AG04449 (cell line): ENCODE results near the gene PSAP.

Source experiments
- CTCF ChIA-PET: fragments of 350-600 bp; formaldehyde crosslinking; extraction: SDS; loops from one replicate; lab custom pipeline; 2021; ENCODE audit warnings: antibody characterized with exemption; lab: Yijun Ruan, JAX
- POLR2A ChIA-PET: fragments of 400-600, 350-600 bp; formaldehyde crosslinking; extraction: SDS; loops from one replicate; lab custom pipeline; 2020; ENCODE audit warnings: antibody characterized with exemption, inconsistent platforms; lab: Yijun Ruan, JAX
- DNase-seq: peaks from one replicate; pipeline ENCODE4 v3.0.0-alpha.2; 2010; ENCODE audit warnings: low read depth, low spot score
- H3K4me3 ChIP-seq: 2 replicates; pipeline ENCODE4 v1.5.1; 2011; ENCODE audit warnings: low read depth, mild to moderate bottlenecking, control low read depth, low read length
- TF ChIP-seq, protein P1 (sequence below): IDR thresholded peaks from one replicate; pipeline ENCODE4 v1.5.1; 2011; ENCODE audit warnings: mild to moderate bottlenecking, moderate library complexity, low read length, control low read depth, inconsistent platforms; ENCODE audit not compliant: insufficient read depth; ENCODE audit errors: missing control alignments

PSAP gene

DNA sequence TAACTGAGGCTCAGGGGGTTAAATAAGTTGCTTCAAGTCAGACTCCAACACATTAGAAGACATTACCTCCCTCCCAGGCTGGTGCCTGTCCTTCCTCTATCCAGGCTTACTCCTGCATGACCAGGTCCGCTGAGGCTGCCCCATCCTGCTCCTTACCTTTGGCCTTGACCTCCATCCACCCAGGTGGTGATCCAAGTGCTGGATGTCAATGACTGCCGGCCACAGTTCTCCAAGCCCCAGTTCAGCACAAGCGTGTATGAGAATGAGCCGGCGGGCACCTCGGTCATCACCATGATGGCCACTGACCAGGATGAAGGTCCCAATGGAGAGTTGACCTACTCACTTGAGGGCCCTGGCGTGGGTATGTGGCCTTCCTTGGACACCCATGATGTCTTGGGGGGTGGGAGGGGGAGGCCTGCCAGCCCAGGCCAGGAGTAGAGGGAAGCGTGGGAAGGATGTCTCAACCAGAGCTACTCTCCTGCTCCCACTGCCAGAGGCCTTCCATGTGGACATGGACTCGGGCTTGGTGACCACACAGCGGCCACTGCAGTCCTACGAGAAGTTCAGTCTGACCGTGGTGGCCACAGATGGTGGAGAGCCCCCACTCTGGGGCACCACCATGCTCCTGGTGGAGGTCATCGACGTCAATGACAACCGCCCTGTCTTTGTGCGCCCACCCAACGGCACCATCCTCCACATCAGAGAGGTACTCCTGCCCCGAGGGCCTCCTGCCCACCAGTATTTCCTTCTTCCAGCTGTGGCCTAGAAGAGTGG, 48.1 kb downstream of the PSAP start:
- POLR2A ChIA-PET, result no interaction called here
- TF ChIP-seq, protein P1, sequence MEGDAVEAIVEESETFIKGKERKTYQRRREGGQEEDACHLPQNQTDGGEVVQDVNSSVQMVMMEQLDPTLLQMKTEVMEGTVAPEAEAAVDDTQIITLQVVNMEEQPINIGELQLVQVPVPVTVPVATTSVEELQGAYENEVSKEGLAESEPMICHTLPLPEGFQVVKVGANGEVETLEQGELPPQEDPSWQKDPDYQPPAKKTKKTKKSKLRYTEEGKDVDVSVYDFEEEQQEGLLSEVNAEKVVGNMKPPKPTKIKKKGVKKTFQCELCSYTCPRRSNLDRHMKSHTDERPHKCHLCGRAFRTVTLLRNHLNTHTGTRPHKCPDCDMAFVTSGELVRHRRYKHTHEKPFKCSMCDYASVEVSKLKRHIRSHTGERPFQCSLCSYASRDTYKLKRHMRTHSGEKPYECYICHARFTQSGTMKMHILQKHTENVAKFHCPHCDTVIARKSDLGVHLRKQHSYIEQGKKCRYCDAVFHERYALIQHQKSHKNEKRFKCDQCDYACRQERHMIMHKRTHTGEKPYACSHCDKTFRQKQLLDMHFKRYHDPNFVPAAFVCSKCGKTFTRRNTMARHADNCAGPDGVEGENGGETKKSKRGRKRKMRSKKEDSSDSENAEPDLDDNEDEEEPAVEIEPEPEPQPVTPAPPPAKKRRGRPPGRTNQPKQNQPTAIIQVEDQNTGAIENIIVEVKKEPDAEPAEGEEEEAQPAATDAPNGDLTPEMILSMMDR, result no peak
- no peak overlapping the region for H3K4me3 ChIP-seq
- DNase-seq, result no peak
- CTCF ChIA-PET, result interaction anchor here (1.8 kb wide), 1 partner anchor 10 kb away, joined by 9 read pairs; no protein-coding TSS in a partner anchor

DNA sequence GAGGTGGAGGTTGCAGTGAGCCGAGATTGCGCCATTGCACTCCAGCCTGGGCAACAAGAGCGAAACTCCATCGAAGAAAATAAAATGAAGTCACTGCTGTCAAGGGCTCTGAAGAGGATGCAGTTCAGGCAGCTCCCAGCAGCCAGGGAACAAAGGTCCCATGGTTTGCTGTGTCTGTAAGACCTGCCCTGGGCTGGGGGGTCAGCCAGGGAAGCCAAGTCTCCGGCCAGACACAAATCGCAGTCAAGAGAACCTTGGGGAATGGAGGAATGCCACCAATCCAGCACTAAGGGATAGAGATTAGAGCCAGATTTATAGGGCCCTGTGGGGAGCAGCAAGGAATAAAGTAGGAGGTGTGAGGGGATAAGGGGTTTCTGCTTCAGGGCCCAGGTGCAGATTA, 48.8 kb downstream of the PSAP start:
- ChIA-PET CTCF (no interaction called here), POLR2A (no interaction called here)
- TF ChIP-seq, protein P1, result no peak
- H3K4me3 ChIP-seq, result no peak overlapping the region
- no peak for DNase-seq

DNA sequence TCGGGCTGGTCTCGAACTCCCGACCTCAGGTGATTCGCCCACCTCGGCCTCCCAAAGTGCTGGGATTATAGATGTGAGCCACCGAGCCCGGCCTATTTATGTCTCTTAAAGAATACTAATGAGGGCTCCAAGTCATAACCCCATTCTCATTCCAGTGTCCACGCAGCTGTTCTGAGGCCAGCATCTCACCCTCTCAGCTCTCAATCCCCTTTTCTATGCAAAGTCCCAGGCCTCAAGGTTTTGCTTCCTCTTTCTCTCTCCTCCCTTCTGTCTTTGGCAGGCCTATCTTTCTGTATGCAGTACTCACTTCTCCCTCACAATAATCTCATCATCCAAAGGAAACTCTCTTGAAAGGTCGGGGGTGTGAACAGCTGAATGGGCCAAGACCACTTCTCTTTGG, 49.7 kb downstream of the PSAP start:
- DNase-seq, result no peak
- no peak overlapping the region for H3K4me3 ChIP-seq
- TF ChIP-seq, protein P1, result no peak
- ChIA-PET POLR2A (no interaction called here), CTCF (interaction anchor here (1.6 kb wide), 1 partner anchor 28 kb away, joined by 4 read pairs; the partner anchor contains the start of gene VSIR)

DNA sequence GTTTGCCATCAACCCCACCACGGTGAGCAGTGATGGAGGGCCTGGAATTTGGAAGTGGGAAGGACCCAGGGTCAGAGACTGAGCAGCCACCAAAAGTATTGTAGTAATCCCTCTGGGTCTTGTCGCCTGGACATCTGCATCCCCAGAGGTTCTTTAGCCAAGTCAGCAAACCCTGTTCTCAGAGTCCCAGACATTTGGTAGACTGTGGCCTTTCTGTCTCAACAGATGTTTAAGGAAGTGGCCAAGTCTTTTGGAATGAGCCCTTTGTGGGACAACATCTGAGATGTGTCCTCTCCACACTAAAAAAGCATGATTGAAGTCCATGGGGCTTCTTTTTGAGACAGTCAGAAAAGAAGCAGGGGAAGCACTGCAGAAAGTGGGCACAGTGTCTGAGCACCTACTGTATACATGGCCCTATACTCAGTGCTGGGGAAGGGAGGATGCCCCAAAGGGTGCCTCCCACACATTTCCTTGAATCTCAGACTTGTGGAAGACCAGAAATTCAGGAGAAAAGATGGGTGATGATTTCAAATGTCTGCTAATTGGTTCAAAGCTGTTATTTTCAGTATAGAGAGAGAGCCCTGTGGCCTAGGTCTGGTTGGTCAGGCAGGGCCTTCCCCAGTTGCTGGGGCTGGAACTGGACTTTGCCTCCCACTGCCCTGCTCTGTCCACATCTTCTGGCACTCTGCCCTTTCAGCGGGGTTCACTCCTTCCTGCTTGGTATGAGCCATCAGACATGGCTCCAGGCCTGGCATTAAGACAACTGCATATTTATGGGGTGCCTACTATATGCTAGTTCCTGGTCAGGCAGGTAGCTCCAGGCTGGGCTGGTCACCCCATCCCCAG, 51.2 kb downstream of the PSAP start:
- H3K4me3 ChIP-seq, result no peak overlapping the region
- POLR2A ChIA-PET, result no interaction called here
- no peak for DNase-seq
- TF ChIP-seq, protein P1, result no peak
- CTCF ChIA-PET, result interaction anchor here (0.7 kb wide), 1 partner anchor 12 kb away, joined by 4 read pairs; no protein-coding TSS in a partner anchor

DNA sequence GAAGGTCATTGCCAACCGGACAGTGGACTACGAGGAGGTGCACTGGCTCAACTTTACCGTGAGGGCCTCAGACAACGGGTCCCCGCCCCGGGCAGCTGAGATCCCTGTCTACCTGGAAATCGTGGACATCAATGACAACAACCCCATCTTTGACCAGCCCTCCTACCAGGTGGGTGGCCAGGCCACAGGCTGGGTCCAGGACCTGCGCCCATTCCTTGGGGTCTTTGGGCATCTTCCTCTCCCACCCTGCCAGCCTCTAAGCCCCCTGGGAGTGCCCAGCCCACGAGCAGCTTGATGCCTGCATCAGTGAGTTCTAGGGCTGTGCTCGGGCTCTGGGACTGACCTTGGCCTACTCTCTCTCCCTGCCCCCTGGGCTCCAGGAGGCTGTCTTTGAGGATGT, 51.9 kb downstream of the PSAP start:
- TF ChIP-seq, protein P1, result no peak
- POLR2A ChIA-PET, result no interaction called here
- H3K4me3 ChIP-seq, result no peak overlapping the region
- DNase-seq, result no peak
- CTCF ChIA-PET, result no interaction called here

DNA sequence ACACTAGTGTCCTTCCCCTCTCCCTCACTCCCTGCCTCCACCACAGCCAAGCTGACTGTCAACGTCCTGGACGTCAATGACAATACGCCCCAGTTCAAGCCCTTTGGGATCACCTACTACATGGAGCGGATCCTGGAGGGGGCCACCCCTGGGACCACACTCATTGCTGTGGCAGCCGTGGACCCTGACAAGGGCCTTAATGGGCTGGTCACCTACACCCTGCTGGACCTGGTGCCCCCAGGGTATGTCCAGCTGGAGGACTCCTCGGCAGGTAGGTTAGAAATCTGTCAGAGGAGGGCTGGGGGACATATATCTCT, 52.8 kb downstream of the PSAP start:
- CTCF ChIA-PET, result no interaction called here
- TF ChIP-seq, protein P1, result no peak
- H3K4me3 ChIP-seq, result no peak overlapping the region
- no peak for DNase-seq
- POLR2A ChIA-PET, result interaction anchor here (0.6 kb wide), 1 partner anchor 62 kb away, joined by 3 read pairs; no protein-coding TSS in a partner anchor
